Gastrocnemius medialis (tissue), 4 donors: Measurements from ENCODE around the gene LSM11. TPM values are rescaled to one million over a fixed set of nuclear protein-coding genes. Genes with fewer than 3 reads are reported as not detected.
A peak's percentile ranks its signal among the peaks of the same experiment; 100 is the strongest.

Source experiments
- ATAC-seq, 2 donors: fragments of 150-250 bp; one replicate each; pipeline ENCODE4 v1.9.1; 2016
- DNase-seq, 2 donors: peaks; one replicate each; pipeline ENCODE4 v3.0.0-alpha.2; 2019
- H3K27ac ChIP-seq, 4 donors: fragments of 200-600 bp; sonication (generic); 1 replicate in 1 of 4; 2 replicates in 3 of 4; pipeline ENCODE4 v1.5.1; 2016 to 2018; ENCODE audit warnings: mild to moderate bottlenecking in 2 of 4, moderate library complexity in 1 of 4
- H3K27me3 ChIP-seq, 3 donors: fragments of 200-600 bp; sonication (generic) in 2 of 3; 1 replicate in 1 of 3; 2 replicates in 2 of 3; pipeline versions ENCODE4 v1.5.1 to v1.6.0; 2016 to 2019; ENCODE audit warnings: mild to moderate bottlenecking in 1 of 3, moderate library complexity in 1 of 3
- H3K36me3 ChIP-seq, 2 donors: fragments of 200-600 bp; sonication (generic) in 1 of 2; one replicate each; pipeline ENCODE4 v1.5.1; 2017 to 2018
- H3K4me1 ChIP-seq, 2 donors: fragments of 200-600 bp; sonication (generic) in 1 of 2; one replicate each; pipeline ENCODE4 v1.5.1; 2016 to 2017; ENCODE audit warnings: mild to moderate bottlenecking in 2 of 2
- H3K4me3 ChIP-seq, 4 donors: fragments of 200-600 bp; sonication (generic) in 3 of 4; 1 replicate in 1 of 4; 2 replicates in 3 of 4; pipeline ENCODE4 v1.5.1; 2016 to 2019; ENCODE audit warnings: mild to moderate bottlenecking in 2 of 4
- H3K9me3 ChIP-seq, 3 donors: fragments of 200-600 bp; sonication (generic) in 2 of 3; 1 replicate in 1 of 3; 2 replicates in 2 of 3; pipeline ENCODE4 v1.5.1; 2016 to 2019
- CTCF ChIP-seq, 5 experiments: fragments of 450-650 bp in 3 of 5; fragments of 200-600 bp in 2 of 5; sonication (generic) in 2 of 5; IDR thresholded peaks in 4 of 5; conservative IDR thresholded peaks in 1 of 5; 1 replicate in 4 of 5; 2 replicates in 1 of 5; pipeline ENCODE4 v1.5.1; 2016 to 2019; ENCODE audit warnings: antibody characterized with exemption in 5 of 5, mild to moderate bottlenecking in 3 of 5, moderate library complexity in 3 of 5
- POLR2A ChIP-seq, 2 donors: fragments of 450-650 bp; IDR thresholded peaks; one replicate each; pipeline ENCODE4 v1.6.1; 2017; ENCODE audit warnings: antibody characterized with exemption in 2 of 2, mild to moderate bottlenecking in 2 of 2, moderate library complexity in 2 of 2
- in situ Hi-C, 4 donors: fragments of 200-750 bp; cut with MboI; loops; one replicate each; pipeline versions ENCODE4 v1.15.0 to v1.8.0; 2017; ENCODE audit warnings: low sequenced_read_pairs in 4 of 4
- intact Hi-C: fragments of 100-400 bp; cut with DNase I; formaldehyde crosslinking; loops from one replicate; pipeline ENCODE4 v1.15.1; 2023; ENCODE audit warnings: low total_unique reads
- total RNA-seq, 4 donors: library from RNA; depleted of rRNA; stranded (reverse); fragments of >200 nt; gene quantifications; one replicate each; pipeline versions ENCODE4 v1.1.0 to v1.2.3, GENCODE V29; 2016

The LSM11 gene
- total RNA-seq, 4 donors from 2014 or later, result 0.95 to 1.9 (median 1.2) TPM

DNA sequence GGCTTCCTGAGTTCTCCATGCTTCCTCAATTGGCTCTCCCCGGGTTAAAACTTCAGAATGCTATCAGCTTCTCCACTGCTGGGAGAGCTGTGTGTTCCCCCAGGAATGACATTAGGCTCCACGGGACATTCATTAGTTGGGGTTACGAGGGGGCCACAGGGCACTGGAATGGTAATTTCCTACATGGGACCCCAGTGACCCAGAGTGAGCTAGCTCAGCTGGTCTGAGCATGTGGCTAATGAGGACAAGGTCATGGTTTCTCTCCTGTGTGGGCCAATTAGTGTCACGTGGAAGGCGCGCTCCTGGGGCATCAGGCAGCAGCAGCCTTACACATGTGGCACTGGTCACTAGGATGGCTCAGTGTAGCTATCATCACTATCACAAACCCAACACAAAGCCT, 21.0 kb downstream of the LSM11 start:
- Histone ChIP-seq H3K4me1 (peaks cover 5 to 9% of the 10 kb centered on the region in 2 donors), H3K27ac (no peak overlapping the region), H3K36me3 (no peaks in the 10 kb centered on the region), H3K4me3 (no peak overlapping the region), H3K27me3 (no peaks in the 10 kb centered on the region), H3K9me3 (no peaks in the 10 kb centered on the region)
- in situ Hi-C loops, result loop anchor here in 1 of 4 donors (25.0 kb wide), 1 partner anchor 1373 kb away; no protein-coding TSS in a partner anchor
- intact Hi-C loops, result no loop called here
- ATAC-seq (no peak), DNase-seq (no peak)
- TF ChIP-seq CTCF (IDR thresholded peaks at IDR 0.05 in 4 of 5, conservative IDR thresholded peaks at IDR 0.05 in 1 of 5) (no peak), POLR2A (IDR thresholded peaks at IDR 0.05) (no peak)

DNA sequence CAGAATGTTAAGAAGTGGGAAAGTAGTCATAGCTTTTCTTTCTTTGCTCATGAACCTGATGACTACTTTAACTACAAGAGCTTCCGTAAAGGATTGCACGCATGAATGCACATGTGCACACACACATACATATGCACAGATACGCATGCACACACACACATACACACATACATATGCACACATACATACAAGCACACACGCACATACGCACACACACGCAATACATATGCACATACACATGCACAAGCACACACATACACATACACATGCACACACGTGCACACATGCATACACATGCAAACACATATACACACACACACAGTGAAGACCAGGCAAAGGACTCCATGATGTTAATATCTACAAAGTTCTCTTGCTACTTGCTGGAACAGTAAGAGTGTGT, 22.9 kb downstream of the LSM11 start:
- DNase-seq, result no peak
- Histone ChIP-seq H3K27me3 (no peaks in the 10 kb centered on the region), H3K36me3 (no peaks in the 10 kb centered on the region), H3K4me3 (no peak overlapping the region), H3K27ac (no peak overlapping the region), H3K4me1 (peaks cover 5 to 9% of the 10 kb centered on the region in 2 donors), H3K9me3 (no peaks in the 10 kb centered on the region)
- intact Hi-C loops, result no loop called here
- ATAC-seq, result no peak
- TF ChIP-seq POLR2A (IDR thresholded peaks at IDR 0.05) (no peak), CTCF (IDR thresholded peaks at IDR 0.05 in 4 of 5, conservative IDR thresholded peaks at IDR 0.05 in 1 of 5) (no peak)
- in situ Hi-C loops, result loop anchor here in 1 of 4 donors (25.0 kb wide), 1 partner anchor 1371 kb away; no protein-coding TSS in a partner anchor

DNA sequence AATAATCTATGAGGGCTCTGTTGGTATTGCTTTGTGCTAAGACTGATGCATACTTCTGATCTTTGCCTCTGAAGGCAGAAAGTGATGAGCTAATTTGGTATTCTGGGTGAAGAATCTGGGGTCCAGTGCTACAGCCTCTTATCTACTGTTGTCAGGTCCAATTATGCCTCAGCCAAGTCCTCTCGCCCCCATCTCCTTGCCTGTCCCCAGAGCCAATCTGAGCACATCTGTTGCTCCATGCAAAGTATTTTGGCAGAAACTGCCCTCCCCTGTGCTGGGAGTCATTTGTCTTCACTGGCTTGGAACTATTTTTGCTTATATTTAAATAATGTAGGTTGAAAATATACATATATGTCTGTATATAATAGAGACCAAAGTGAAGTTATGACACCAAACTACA, 23.4 kb downstream of the LSM11 start:
- no peak for TF ChIP-seq POLR2A (IDR thresholded peaks at IDR 0.05)
- no peak for TF ChIP-seq CTCF (IDR thresholded peaks at IDR 0.05 in 4 of 5, conservative IDR thresholded peaks at IDR 0.05 in 1 of 5)
- H3K36me3 ChIP-seq, result no peaks in the 10 kb centered on the region
- intact Hi-C loops, result no loop called here
- in situ Hi-C loops, result loop anchor here in 1 of 4 donors (25.0 kb wide), 1 partner anchor 1370 kb away; no protein-coding TSS in a partner anchor
- H3K4me3 ChIP-seq, result no peak overlapping the region
- no peak overlapping the region for H3K27ac ChIP-seq
- DNase-seq, result no peak
- H3K4me1 ChIP-seq, result peaks cover 5 to 9% of the 10 kb centered on the region in 2 donors
- H3K9me3 ChIP-seq, result no peaks in the 10 kb centered on the region
- ATAC-seq, result no peak
- H3K27me3 ChIP-seq, result no peaks in the 10 kb centered on the region

DNA sequence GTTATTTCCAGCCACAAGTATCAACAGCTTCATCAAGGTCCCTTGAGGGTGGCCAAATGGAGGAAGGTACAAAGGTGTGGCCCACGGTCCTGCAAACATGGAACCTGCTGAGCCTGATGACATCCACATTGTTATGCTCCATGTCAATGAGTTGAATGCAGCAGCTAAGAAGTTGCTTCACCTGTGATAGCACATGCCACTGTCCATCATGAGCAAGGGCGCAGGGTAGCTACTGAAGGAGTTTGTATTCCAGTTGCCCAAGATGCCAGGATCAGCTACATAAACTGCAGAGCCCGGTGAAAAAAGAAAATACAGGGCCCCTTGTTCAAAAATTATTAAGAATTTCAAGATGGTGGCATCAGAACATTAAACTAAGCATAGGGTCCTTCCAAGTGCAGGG, 24.2 kb downstream of the LSM11 start:
- Histone ChIP-seq H3K4me3 (no peak overlapping the region), H3K36me3 (no peaks in the 10 kb centered on the region), H3K27me3 (no peaks in the 10 kb centered on the region), H3K4me1 (peaks cover 5 to 9% of the 10 kb centered on the region in 2 donors), H3K9me3 (no peaks in the 10 kb centered on the region), H3K27ac (peak overlapping the region in 2 of 4 donors; percentile 23 to 44)
- intact Hi-C loops, result no loop called here
- TF ChIP-seq POLR2A (IDR thresholded peaks at IDR 0.05) (no peak), CTCF (IDR thresholded peaks at IDR 0.05 in 4 of 5, conservative IDR thresholded peaks at IDR 0.05 in 1 of 5) (no peak)
- DNase-seq, result no peak
- in situ Hi-C loops, result loop anchor here in 1 of 4 donors (25.0 kb wide), 1 partner anchor 1370 kb away; no protein-coding TSS in a partner anchor
- peak in 1 of 2 donors; percentile 22 for ATAC-seq

DNA sequence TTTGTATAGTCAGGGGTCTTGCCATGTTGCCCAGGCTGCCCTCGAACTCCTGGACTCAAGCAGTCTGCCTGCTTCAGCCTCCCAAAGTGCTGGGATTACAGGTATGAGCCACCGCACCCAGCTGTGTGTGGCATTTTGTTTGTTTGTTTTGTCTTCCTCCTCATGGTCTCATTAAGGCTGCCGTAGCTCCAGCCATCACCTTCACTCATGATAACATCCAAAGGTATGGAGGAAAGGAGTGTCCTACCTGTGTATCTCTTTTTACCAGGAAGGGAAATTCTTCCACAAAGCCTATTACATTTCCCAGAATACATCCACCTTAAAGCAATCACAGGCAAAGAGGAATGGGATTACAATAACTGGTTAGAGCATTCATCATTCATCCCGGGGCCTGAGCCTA, 27.2 kb downstream of the LSM11 start:
- H3K27ac ChIP-seq, result no peak overlapping the region
- H3K36me3 ChIP-seq, result no peaks in the 10 kb centered on the region
- ATAC-seq, result no peak
- no peak for DNase-seq
- H3K4me1 ChIP-seq, result peaks cover 5 to 9% of the 10 kb centered on the region in 2 donors
- no peak overlapping the region for H3K4me3 ChIP-seq
- H3K27me3 ChIP-seq, result no peaks in the 10 kb centered on the region
- intact Hi-C loops, result no loop called here
- TF ChIP-seq POLR2A (IDR thresholded peaks at IDR 0.05) (no peak), CTCF (IDR thresholded peaks at IDR 0.05 in 4 of 5, conservative IDR thresholded peaks at IDR 0.05 in 1 of 5) (no peak)
- in situ Hi-C loops, result loop anchor here in 1 of 4 donors (25.0 kb wide), 1 partner anchor 1367 kb away; no protein-coding TSS in a partner anchor
- H3K9me3 ChIP-seq, result no peaks in the 10 kb centered on the region
